ENCODE data around the gene C1orf167.

- TF ChIP-seq ZBTB33 (IDR thresholded peaks at IDR 0.05) (no peak), CHD2 (IDR thresholded peaks at IDR 0.05; ENCODE audit: borderline replicate concordance, low read depth, low read length) (no peak), CTCF (IDR thresholded peaks at IDR 0.05 in 2 of 3, conservative IDR thresholded peaks at IDR 0.05 in 1 of 3; ENCODE audit: control insufficient read depth in 2 of 3, extremely low read depth in 1 of 3, insufficient read depth in 1 of 3, low read depth in 3 of 3, low read length in 3 of 3) (peak; percentile 91 to 98 (median 97)), NKRF (conservative IDR thresholded peaks at IDR 0.05) (no peak), CBX5 (IDR thresholded peaks at IDR 0.05; ENCODE audit: low read depth) (no peak), SIX5 (IDR thresholded peaks at IDR 0.05; ENCODE audit: low read depth, low read length, severe bottlenecking) (no peak), YY1 (IDR thresholded peaks at IDR 0.05; ENCODE audit: low read depth, low read length) (peak; percentile 44; the same call in 1 of the 2 replicates)
Measured at GRCh38 chr1:11719313-11720032, 42.5 kb upstream of the C1orf167 start.
